ENCODE data around the gene ATAD1. TPM values are rescaled to one million over a fixed set of nuclear protein-coding genes. Genes with fewer than 3 reads are reported as not detected.
"Not testable (repeated sequence)": the region's sequence is repeated elsewhere in the genome, so short reads cannot be mapped to it uniquely, and the experiment has no call there.

Gene ATAD1
- total RNA-seq, 1 experiment from 2014 or later = 31.0 TPM

GRCh38 chr10:87861953-87862678 lies 44.1 kb upstream of the ATAD1 start:
- Mint-ChIP-seq H3K4me3 (ENCODE audit: low read depth, unreplicated experiment) (peak overlapping the region; percentile 92), H3K9me3 (ENCODE audit: low read depth, unreplicated experiment) (no peaks in the 10 kb centered on the region), H3K27me3 (ENCODE audit: unreplicated experiment) (no peaks in the 10 kb centered on the region), H3K4me1 (ENCODE audit: low read depth, unreplicated experiment) (peaks cover 17% of the 10 kb centered on the region), H3K36me3 (ENCODE audit: insufficient read depth, unreplicated experiment) (peaks cover 48% of the 10 kb centered on the region), H3K27ac (ENCODE audit: unreplicated experiment) (peak overlapping the region; percentile 76)
- intact Hi-C loops (cut with micrococcal nuclease; ENCODE audit: unreplicated experiment) = loop anchor here (2.0 to 5.0 kb wide), 3 partner anchors 250 to 690 kb away; no protein-coding TSS in a partner anchor
- no TSS peak for BruUV-seq (replicated peaks)
- TF ChIP-seq CTCF (IDR thresholded peaks at IDR 0.05; ENCODE audit: unreplicated experiment) = no peak
- peak; percentile 93 for DNase-seq
- CTCF ChIA-PET = interaction anchor here (1.1 to 1.9 kb wide), 5 partner anchors 16 to 525 kb away, joined by 3 to 6 read pairs (median 4); no protein-coding TSS in a partner anchor

- peaks cover 17% of the 10 kb centered on the region for H3K4me1 Mint-ChIP-seq (ENCODE audit: low read depth, unreplicated experiment)
- H3K36me3 Mint-ChIP-seq (ENCODE audit: insufficient read depth, unreplicated experiment) = peaks cover 48% of the 10 kb centered on the region
- H3K27ac Mint-ChIP-seq (ENCODE audit: unreplicated experiment) = peak overlapping the region; percentile 76
- no peaks in the 10 kb centered on the region for H3K27me3 Mint-ChIP-seq (ENCODE audit: unreplicated experiment)
- TF ChIP-seq CTCF (IDR thresholded peaks at IDR 0.05; ENCODE audit: unreplicated experiment) = no peak
- no peaks in the 10 kb centered on the region for H3K9me3 Mint-ChIP-seq (ENCODE audit: low read depth, unreplicated experiment)
- peak; percentile 63 for DNase-seq
- intact Hi-C loops (cut with micrococcal nuclease; ENCODE audit: unreplicated experiment) = loop anchor here (2.0 to 5.0 kb wide), 3 partner anchors 251 to 691 kb away; no protein-coding TSS in a partner anchor
- H3K4me3 Mint-ChIP-seq (ENCODE audit: low read depth, unreplicated experiment) = peak overlapping the region; percentile 92
- BruUV-seq (replicated peaks) = TSS peak; percentile 64
- CTCF ChIA-PET = interaction anchor here (1.6 to 1.9 kb wide), 4 partner anchors 16 to 524 kb away, joined by 3 to 6 read pairs (median 4); no protein-coding TSS in a partner anchor
These were observed 43.5 kb upstream of the ATAD1 start for GRCh38 chr10:87861566-87861952.

- TF ChIP-seq CTCF (IDR thresholded peaks at IDR 0.05; ENCODE audit: unreplicated experiment) = no peak
- Mint-ChIP-seq H3K4me1 (ENCODE audit: low read depth, unreplicated experiment) (peaks cover 17% of the 10 kb centered on the region), H3K27me3 (ENCODE audit: unreplicated experiment) (no peaks in the 10 kb centered on the region), H3K36me3 (ENCODE audit: insufficient read depth, unreplicated experiment) (peaks cover 47% of the 10 kb centered on the region), H3K9me3 (ENCODE audit: low read depth, unreplicated experiment) (no peaks in the 10 kb centered on the region), H3K4me3 (ENCODE audit: low read depth, unreplicated experiment) (peak overlapping the region; percentile 92), H3K27ac (ENCODE audit: unreplicated experiment) (peak overlapping the region; percentile 76)
- intact Hi-C loops (cut with micrococcal nuclease; ENCODE audit: unreplicated experiment) = loop anchor here (2.0 to 5.0 kb wide), 3 partner anchors 251 to 691 kb away; no protein-coding TSS in a partner anchor
- no peak for DNase-seq
- CTCF ChIA-PET = interaction anchor here (1.6 to 1.9 kb wide), 2 partner anchors 15 to 253 kb away, joined by 4 to 6 read pairs; no protein-coding TSS in a partner anchor
- no TSS peak for BruUV-seq (replicated peaks)
These were observed 42.9 kb upstream of the ATAD1 start for GRCh38 chr10:87860816-87861403.

- no TSS peak for BruUV-seq (replicated peaks)
- Mint-ChIP-seq H3K4me3 (ENCODE audit: low read depth, unreplicated experiment) (no peak overlapping the region), H3K36me3 (ENCODE audit: insufficient read depth, unreplicated experiment) (peaks cover 40% of the 10 kb centered on the region), H3K4me1 (ENCODE audit: low read depth, unreplicated experiment) (peaks cover 17% of the 10 kb centered on the region), H3K27ac (ENCODE audit: unreplicated experiment) (no peak overlapping the region), H3K27me3 (ENCODE audit: unreplicated experiment) (no peaks in the 10 kb centered on the region), H3K9me3 (ENCODE audit: low read depth, unreplicated experiment) (no peaks in the 10 kb centered on the region)
- intact Hi-C loops (cut with micrococcal nuclease; ENCODE audit: unreplicated experiment) = loop anchor here (2.0 to 5.0 kb wide), 3 partner anchors 252 to 692 kb away; no protein-coding TSS in a partner anchor
- CTCF ChIA-PET = interaction anchor here (1.9 kb wide), 1 partner anchor 14 kb away, joined by 4 read pairs; no protein-coding TSS in a partner anchor
- peak; percentile 24 for TF ChIP-seq CTCF (IDR thresholded peaks at IDR 0.05; ENCODE audit: unreplicated experiment)
- no peak for DNase-seq
These were observed 42.2 kb upstream of the ATAD1 start for GRCh38 chr10:87860156-87860795.

GRCh38 chr10:87855665-87856064 lies 37.6 kb upstream of the ATAD1 start:
- H3K36me3 Mint-ChIP-seq (ENCODE audit: insufficient read depth, unreplicated experiment); BruUV-seq (replicated peaks); CTCF ChIA-PET; H3K9me3 Mint-ChIP-seq (ENCODE audit: low read depth, unreplicated experiment); H3K4me3 Mint-ChIP-seq (ENCODE audit: low read depth, unreplicated experiment); H3K27ac Mint-ChIP-seq (ENCODE audit: unreplicated experiment); intact Hi-C loops (cut with micrococcal nuclease; ENCODE audit: unreplicated experiment); DNase-seq; H3K27me3 Mint-ChIP-seq (ENCODE audit: unreplicated experiment): not testable (repeated sequence)
- peaks cover 13% of the 10 kb centered on the region for H3K4me1 Mint-ChIP-seq (ENCODE audit: low read depth, unreplicated experiment)

- H3K4me3 Mint-ChIP-seq (ENCODE audit: low read depth, unreplicated experiment); CTCF ChIA-PET; intact Hi-C loops (cut with micrococcal nuclease; ENCODE audit: unreplicated experiment); BruUV-seq (replicated peaks); H3K36me3 Mint-ChIP-seq (ENCODE audit: insufficient read depth, unreplicated experiment); DNase-seq; H3K27ac Mint-ChIP-seq (ENCODE audit: unreplicated experiment); H3K9me3 Mint-ChIP-seq (ENCODE audit: low read depth, unreplicated experiment); H3K27me3 Mint-ChIP-seq (ENCODE audit: unreplicated experiment): not testable (repeated sequence)
- peaks cover 13% of the 10 kb centered on the region for H3K4me1 Mint-ChIP-seq (ENCODE audit: low read depth, unreplicated experiment)
These were observed 37.2 kb upstream of the ATAD1 start for GRCh38 chr10:87855247-87855646.

All from Calu3 (cell line).